A549 (cell line): ENCODE data around the gene RAX2. TPM values are rescaled to one million over a fixed set of nuclear protein-coding genes. Genes with fewer than 3 reads are reported as not detected.

ENCODE experiments used
- ATAC-seq, 2 experiments: fragments of 200-7000 bp in 1 of 2; fragments of >200 bp in 1 of 2; cut with Nextera tagmentation in 1 of 2; cut with Tn5 transposase in 1 of 2; 3 replicates each; pipeline versions ENCODE4 v1.8.0 to v1.9.1; 2018 to 2020; ENCODE audit warnings: mild to moderate bottlenecking in 1 of 2, moderate library complexity in 1 of 2
- CTCF ChIA-PET: fragments of 300-600 bp; sonication (Branson Sonifier 250); formaldehyde crosslinking; extraction: SDS; loops from one replicate; lab custom pipeline; 2021; ENCODE audit warnings: antibody characterized with exemption, inconsistent platforms; lab: Yijun Ruan, JAX
- POLR2A ChIA-PET: fragments of 350-600 bp; formaldehyde crosslinking; extraction: SDS; loops from one replicate; lab custom pipeline; 2021; ENCODE audit warnings: antibody characterized with exemption, inconsistent platforms; lab: Yijun Ruan, JAX
- DNase-seq, 2 experiments: peaks; one replicate each; pipeline versions ENCODE4 v3.0.0 to v3.0.0-alpha.2; 2011 to 2016; ENCODE audit warnings: low read depth in 1 of 2, low spot score in 1 of 2
- FAIRE-seq: peaks from 2 replicates; lab custom pipeline; 2011; peaks lifted over from hg19 to GRCh38; lab: Jason Lieb, UNC
- H3K27ac ChIP-seq, 2 experiments: fragments of >200 bp; sonication (Bioruptor Twin); formaldehyde crosslinking; 3 replicates each; pipeline ENCODE4 v1.5.1; 2016 to 2017
- H3K4me1 ChIP-seq: fragments of >200 bp; sonication (Bioruptor Twin); formaldehyde crosslinking; 3 replicates; pipeline ENCODE4 v1.6.1; 2016
- H3K4me2 ChIP-seq: fragments of >200 bp; sonication (Bioruptor Twin); formaldehyde crosslinking; 3 replicates; pipeline ENCODE4 v1.6.1; 2016
- H3K4me3 ChIP-seq: fragments of >200 bp; sonication (Bioruptor Twin); formaldehyde crosslinking; 3 replicates; pipeline ENCODE4 v1.5.1; 2016
- H3K9me3 ChIP-seq: fragments of >200 bp; sonication (Bioruptor Twin); formaldehyde crosslinking; 3 replicates; pipeline ENCODE4 v1.6.1; 2016
- BCL3 ChIP-seq: fragments of >200 bp; sonication (Bioruptor Twin); formaldehyde crosslinking; IDR thresholded peaks from 3 replicates; pipeline ENCODE4 v1.6.1; 2016
- BHLHE40 ChIP-seq: IDR thresholded peaks from 2 replicates; pipeline ENCODE4 v1.6.1; 2012; ENCODE audit warnings: low read depth, low read length, inconsistent platforms
- E2F6 ChIP-seq: IDR thresholded peaks from 2 replicates; pipeline ENCODE4 v1.6.1; 2012; ENCODE audit warnings: low read depth, borderline replicate concordance
- EP300 ChIP-seq, 2 experiments: fragments of >200 bp; sonication (Bioruptor Twin); formaldehyde crosslinking; IDR thresholded peaks; 2 replicates in 1 of 2; 3 replicates in 1 of 2; pipeline ENCODE4 v1.6.1; 2016 to 2017
- FOSB ChIP-seq: fragments of 250-450 bp; sonication (Bioruptor Pico); IDR thresholded peaks from 2 replicates; pipeline ENCODE4 v1.5.0; 2020; ENCODE audit warnings: mild to moderate bottlenecking, moderate library complexity
- GATA3 ChIP-seq: IDR thresholded peaks from 2 replicates; pipeline ENCODE4 v1.6.1; 2012; ENCODE audit warnings: borderline replicate concordance
- HEYL ChIP-seq: fragments of 250-450 bp; sonication (Bioruptor Pico); IDR thresholded peaks from 2 replicates; pipeline ENCODE4 v1.8.0; 2021; ENCODE audit warnings: mild to moderate bottlenecking, moderate library complexity
- HMGXB4 ChIP-seq: fragments of 250-450 bp; sonication (Bioruptor Pico); IDR thresholded peaks from 2 replicates; pipeline ENCODE4 v1.5.0; 2021; ENCODE audit warnings: mild to moderate bottlenecking, moderate library complexity, borderline replicate concordance
- HOXB13 ChIP-seq: fragments of 250-450 bp; sonication (Bioruptor Pico); IDR thresholded peaks from 2 replicates; pipeline ENCODE4 v1.5.0; 2020; ENCODE audit warnings: low read depth, mild to moderate bottlenecking, moderate library complexity
- HOXB5 ChIP-seq: fragments of 250-450 bp; sonication (Bioruptor Pico); IDR thresholded peaks from 2 replicates; pipeline ENCODE4 v1.5.0; 2020; ENCODE audit warnings: mild to moderate bottlenecking, moderate library complexity
- KDM1A ChIP-seq: fragments of 200-600 bp; sonication (generic); IDR thresholded peaks from 2 replicates; pipeline ENCODE4 v1.6.1; 2016; ENCODE audit warnings: low read depth, mild to moderate bottlenecking
- KDM5A ChIP-seq: fragments of 200-600 bp; sonication (generic); IDR thresholded peaks from 2 replicates; pipeline ENCODE4 v1.6.1; 2016; ENCODE audit warnings: antibody characterized with exemption, mild to moderate bottlenecking
- MAX ChIP-seq: IDR thresholded peaks from 2 replicates; pipeline ENCODE4 v1.6.1; 2012
- MYC ChIP-seq: IDR thresholded peaks from 2 replicates; pipeline ENCODE4 v1.6.1; 2012; ENCODE audit warnings: mild to moderate bottlenecking, inconsistent platforms, low read length, improper control_type of control experiment, borderline replicate concordance
- PHF8 ChIP-seq: fragments of 200-600 bp; sonication (generic); IDR thresholded peaks from 2 replicates; pipeline ENCODE4 v1.6.1; 2016; ENCODE audit warnings: low read depth, mild to moderate bottlenecking, antibody characterized with exemption, moderate library complexity, borderline replicate concordance
- RCOR1 ChIP-seq: fragments of 150-350 bp; IDR thresholded peaks from 2 replicates; pipeline ENCODE4 v1.6.1; 2014; ENCODE audit warnings: antibody characterized with exemption, low read length, low read depth
- RFX5 ChIP-seq: fragments of 450-650 bp; IDR thresholded peaks from 2 replicates; pipeline ENCODE4 v1.7.1; 2014; ENCODE audit warnings: antibody characterized with exemption, mild to moderate bottlenecking, moderate library complexity
- SREBF2 ChIP-seq: fragments of 450-650 bp; IDR thresholded peaks from 2 replicates; pipeline ENCODE4 v1.6.1; 2014; ENCODE audit warnings: mild to moderate bottlenecking, moderate library complexity
- TFCP2L1 ChIP-seq: fragments of 250-450 bp; sonication (Bioruptor Pico); IDR thresholded peaks from 2 replicates; pipeline ENCODE4 v1.5.0; 2021; ENCODE audit warnings: mild to moderate bottlenecking
- ZFP36 ChIP-seq: fragments of 450-650 bp; IDR thresholded peaks from 2 replicates; pipeline ENCODE4 v1.6.1; 2014; ENCODE audit warnings: borderline replicate concordance; ENCODE audit not compliant: partially characterized antibody
- ZNF302 ChIP-seq: fragments of 250-450 bp; sonication (Bioruptor Pico); IDR thresholded peaks from 2 replicates; pipeline ENCODE4 v1.9.0; 2021; ENCODE audit warnings: inconsistent platforms, mild to moderate bottlenecking, moderate library complexity
- WGBS: methylation state at CpG from one replicate; pipeline ENCODE4 v1.1.6; 2017; ENCODE audit errors: missing lambda C conversion rate; 5-methylcytosine and 5-hydroxymethylcytosine counted together
- polyA plus RNA-seq, 4 experiments: library from polyadenylated mRNA; depleted of rRNA in 3 of 4; stranded (reverse); fragments of >200 nt; fragmentation: RNase III in 1 of 4; extraction: RNeasy Plus Mini Kit Qiagen cat#74134 plus additional on column Dnase treatment in 1 of 4; gene quantifications; 2 replicates in 3 of 4; 3 replicates in 1 of 4; pipeline ENCODE4 v1.2.3, GENCODE V29; 2011 to 2017

Gene RAX2
- polyA plus RNA-seq, 2 of the 4 experiments (the other 2 are of a cell fraction) = not detected

- no peak for TF ChIP-seq ZNF302 (CRISPR knock-in tag)
- no peak for TF ChIP-seq GATA3
- FAIRE-seq (no peak), DNase-seq (no peak), ATAC-seq (no peak)
- Histone ChIP-seq H3K4me2 (no peak overlapping the region), H3K4me3 (no peak overlapping the region), H3K27ac (no peak overlapping the region), H3K9me3 (no peaks in the 10 kb centered on the region), H3K4me1 (no peaks in the 10 kb centered on the region)
- WGBS = 89% methylated on average over 21 of the region's 53 CpGs
- CTCF ChIA-PET = interaction anchor here (0.9 kb wide), 1 partner anchor 8 kb away, joined by 3 read pairs; the partner anchor contains the start of gene MRPL54
- POLR2A ChIA-PET = interaction anchor here (1.1 kb wide), 1 partner anchor 7 kb away, joined by 4 read pairs; no protein-coding TSS in a partner anchor
Observed at GRCh38 chr19:3770136-3770999, 1.7 kb downstream of the RAX2 start.

GRCh38 chr19:3769494-3769893 lies 2.5 kb downstream of the RAX2 start:
- Histone ChIP-seq H3K4me1 (no peaks in the 10 kb centered on the region), H3K27ac (no peak overlapping the region), H3K9me3 (no peaks in the 10 kb centered on the region), H3K4me3 (no peak overlapping the region), H3K4me2 (no peak overlapping the region)
- ATAC-seq = peak in 1 of 2 experiments; percentile 30; a peak in 3 of 6 replicates
- no peak for DNase-seq
- CTCF ChIA-PET = no interaction called here
- FAIRE-seq = no peak
- POLR2A ChIA-PET = no interaction called here
- no peak for TF ChIP-seq FOSB (CRISPR knock-in tag)
- no peak for TF ChIP-seq KDM5A
- no peak for TF ChIP-seq RCOR1
- TF ChIP-seq RFX5 = no peak
- TF ChIP-seq MAX = no peak
- TF ChIP-seq E2F6 = no peak
- TF ChIP-seq BCL3 = no peak
- no peak for TF ChIP-seq MYC
- TF ChIP-seq EP300 (IDR thresholded peaks at IDR 0.05) = no peak
- TF ChIP-seq SREBF2 = no peak
- no peak for TF ChIP-seq KDM1A
- TF ChIP-seq BHLHE40 = no peak
- no peak for TF ChIP-seq PHF8
- TF ChIP-seq HMGXB4 (CRISPR knock-in tag) = no peak
- no peak for TF ChIP-seq ZFP36
- no peak for TF ChIP-seq HOXB5 (CRISPR knock-in tag)
- no peak for TF ChIP-seq HOXB13 (CRISPR knock-in tag)
- no peak for TF ChIP-seq HEYL
- no peak for TF ChIP-seq TFCP2L1
- WGBS = no CpG with 5 or more reads among the region's 17 CpGs
